ENCODE measurements around the gene MYLK.

Gene MYLK

GRCh38 chr3:123656691-123657090, 227.4 kb downstream of the MYLK start:
- Histone ChIP-seq H3K4me3 (ENCODE audit: low read depth in 1 of 2, low read length in 1 of 2) (no peak overlapping the region), H3K9me3 (no peaks in the 10 kb centered on the region), H3K4me1 (ENCODE audit: control insufficient read depth in 1 of 2, insufficient read depth in 1 of 2, low read depth in 1 of 2, low read length in 1 of 2) (no peaks in the 10 kb centered on the region), H3K27me3 (peaks cover 15% of the 10 kb centered on the region), H3K36me3 (no peaks in the 10 kb centered on the region), H3K27ac (no peak overlapping the region)
- TF ChIP-seq CTCF (IDR thresholded peaks at IDR 0.05): no peak

- Histone ChIP-seq H3K4me3 (ENCODE audit: low read depth in 1 of 2, low read length in 1 of 2) (no peak overlapping the region), H3K4me1 (ENCODE audit: control insufficient read depth in 1 of 2, insufficient read depth in 1 of 2, low read depth in 1 of 2, low read length in 1 of 2) (no peaks in the 10 kb centered on the region), H3K27me3 (peaks cover 15% of the 10 kb centered on the region), H3K27ac (no peak overlapping the region), H3K36me3 (no peaks in the 10 kb centered on the region), H3K9me3 (no peaks in the 10 kb centered on the region)
- no peak for TF ChIP-seq CTCF (IDR thresholded peaks at IDR 0.05)
These were observed 227.9 kb downstream of the MYLK start for GRCh38 chr3:123656274-123656673.

- Histone ChIP-seq H3K9me3 (no peaks in the 10 kb centered on the region), H3K4me1 (ENCODE audit: control insufficient read depth in 1 of 2, insufficient read depth in 1 of 2, low read depth in 1 of 2, low read length in 1 of 2) (no peaks in the 10 kb centered on the region), H3K4me3 (ENCODE audit: low read depth in 1 of 2, low read length in 1 of 2) (no peak overlapping the region), H3K27me3 (peaks cover 7% of the 10 kb centered on the region), H3K27ac (no peak overlapping the region), H3K36me3 (no peaks in the 10 kb centered on the region)
- TF ChIP-seq CTCF (IDR thresholded peaks at IDR 0.05): no peak
These were observed 228.7 kb downstream of the MYLK start for GRCh38 chr3:123655400-123655799.

- H3K9me3 ChIP-seq: no peaks in the 10 kb centered on the region
- H3K4me3 ChIP-seq (ENCODE audit: low read depth in 1 of 2, low read length in 1 of 2): no peak overlapping the region
- H3K4me1 ChIP-seq (ENCODE audit: control insufficient read depth in 1 of 2, insufficient read depth in 1 of 2, low read depth in 1 of 2, low read length in 1 of 2): no peaks in the 10 kb centered on the region
- H3K27ac ChIP-seq: no peak overlapping the region
- TF ChIP-seq CTCF (IDR thresholded peaks at IDR 0.05): no peak
- H3K27me3 ChIP-seq: no peaks in the 10 kb centered on the region
- no peaks in the 10 kb centered on the region for H3K36me3 ChIP-seq
These were observed 230.9 kb downstream of the MYLK start for GRCh38 chr3:123653221-123653682.

- no peaks in the 10 kb centered on the region for H3K36me3 ChIP-seq
- H3K4me3 ChIP-seq (ENCODE audit: low read depth in 1 of 2, low read length in 1 of 2): no peak overlapping the region
- H3K9me3 ChIP-seq: no peaks in the 10 kb centered on the region
- TF ChIP-seq CTCF (IDR thresholded peaks at IDR 0.05): no peak
- no peaks in the 10 kb centered on the region for H3K4me1 ChIP-seq (ENCODE audit: control insufficient read depth in 1 of 2, insufficient read depth in 1 of 2, low read depth in 1 of 2, low read length in 1 of 2)
- no peak overlapping the region for H3K27ac ChIP-seq
- no peaks in the 10 kb centered on the region for H3K27me3 ChIP-seq
These were observed 231.7 kb downstream of the MYLK start for GRCh38 chr3:123652342-123652984.
